GM23248 (cell line): Measurements from ENCODE around the gene CARD8. TPM values are rescaled to one million over a fixed set of nuclear protein-coding genes. Genes with fewer than 3 reads are reported as not detected.

Experiments
- DNase-seq: peaks from one replicate; pipeline ENCODE4 v3.0.0-alpha.2; 2015
- H2AFZ ChIP-seq: fragments of 200-600 bp; sonication (generic); 2 replicates; pipeline ENCODE4 v1.6.1; 2016; ENCODE audit warnings: antibody characterized with exemption
- H3F3A ChIP-seq: fragments of 200-600 bp; sonication (generic); 2 replicates; pipeline ENCODE4 v1.6.1; 2016; ENCODE audit warnings: mild to moderate bottlenecking, antibody characterized with exemption, mixed run types; ENCODE audit not compliant: insufficient read depth
- H3K27ac ChIP-seq: fragments of 200-600 bp; sonication (generic); 2 replicates; pipeline ENCODE4 v1.5.1; 2016; ENCODE audit warnings: mild to moderate bottlenecking
- H3K27me3 ChIP-seq: fragments of 200-600 bp; sonication (generic); replicated peaks from 2 replicates; pipeline ENCODE4 v1.6.1; 2016; ENCODE audit warnings: mild to moderate bottlenecking; ENCODE audit not compliant: insufficient read depth
- H3K36me3 ChIP-seq: fragments of 200-600 bp; sonication (generic); 2 replicates; pipeline ENCODE4 v1.6.1; 2016; ENCODE audit warnings: low read depth, mild to moderate bottlenecking
- H3K4me1 ChIP-seq: fragments of 200-600 bp; sonication (generic); 2 replicates; pipeline ENCODE4 v1.6.1; 2016; ENCODE audit warnings: mild to moderate bottlenecking; ENCODE audit not compliant: insufficient read depth
- H3K4me2 ChIP-seq: fragments of 200-600 bp; sonication (generic); one replicate; pipeline ENCODE4 v1.6.1; 2016; ENCODE audit warnings: mild to moderate bottlenecking; ENCODE audit not compliant: unreplicated experiment
- H3K4me3 ChIP-seq: fragments of 200-600 bp; sonication (generic); 2 replicates; pipeline ENCODE4 v1.5.1; 2016; ENCODE audit warnings: mild to moderate bottlenecking
- H3K79me2 ChIP-seq: fragments of 200-600 bp; sonication (generic); 2 replicates; pipeline ENCODE4 v1.6.1; 2016; ENCODE audit warnings: mild to moderate bottlenecking; ENCODE audit not compliant: insufficient read depth
- H3K9ac ChIP-seq: fragments of 200-600 bp; sonication (generic); 2 replicates; pipeline ENCODE4 v1.6.1; 2016; ENCODE audit warnings: mild to moderate bottlenecking
- H3K9me2 ChIP-seq: fragments of 200-600 bp; sonication (generic); 2 replicates; pipeline ENCODE4 v1.6.1; 2016; ENCODE audit warnings: mixed run types, mild to moderate bottlenecking, moderate library complexity; ENCODE audit not compliant: insufficient read depth
- H3K9me3 ChIP-seq: fragments of 200-600 bp; sonication (generic); one replicate; pipeline ENCODE4 v1.6.1; 2017; ENCODE audit warnings: low read depth
- H4K20me1 ChIP-seq: fragments of 200-600 bp; sonication (generic); 2 replicates; pipeline ENCODE4 v1.6.0; 2016; ENCODE audit not compliant: insufficient read depth
- EZH2 ChIP-seq: fragments of 200-600 bp; sonication (generic); IDR thresholded peaks from 2 replicates; pipeline ENCODE4 v1.6.1; 2018; ENCODE audit warnings: antibody characterized with exemption, mild to moderate bottlenecking; ENCODE audit not compliant: insufficient read depth, poor library complexity, severe bottlenecking
- EZH2phosphoT487 ChIP-seq: fragments of 200-600 bp; sonication (generic); IDR thresholded peaks from 2 replicates; pipeline ENCODE4 v1.6.1; 2018; ENCODE audit warnings: antibody characterized with exemption, moderate library complexity, mild to moderate bottlenecking, low read depth; ENCODE audit not compliant: insufficient read depth
- WGBS, 2 experiments: methylation state at CpG; one replicate each; pipeline ENCODE4 v1.1.6; 2015 to 2017; ENCODE audit warnings: low lambda C conversion rate in 2 of 2, low coverage in 1 of 2; ENCODE audit errors: missing lambda C conversion rate in 2 of 2; 5-methylcytosine and 5-hydroxymethylcytosine counted together
- in situ Hi-C: fragments of 300-500 bp; cut with MboI; formaldehyde crosslinking; loops from 2 replicates; pipeline ENCODE4 v1.15.0; 2020
- polyA plus RNA-seq: library from polyadenylated mRNA; unstranded; fragments of >200 nt; fragmentation: Nextera tagmentation; extraction: Ambion mirVana; gene quantifications from 2 replicates; pipeline ENCODE4 v1.2.1, GENCODE V29; 2016
- total RNA-seq: library from RNA; depleted of rRNA; stranded (reverse); fragments of >200 nt; shearing (Covaris generic); gene quantifications from 2 replicates; pipeline ENCODE4 v1.2.3, GENCODE V29; 2014; rRNA removed

Gene CARD8
- total and polyA plus RNA-seq, 2 experiments from 2014 or later, result 6.3 to 12.9 TPM

GRCh38 chr19:48158210-48158790 lies 97.4 kb downstream of the CARD8 start:
- no peak overlapping the region for H3K4me3 ChIP-seq
- no peak overlapping the region for H3K27ac ChIP-seq
- no peaks in the 10 kb centered on the region for H3K9me2 ChIP-seq
- no peaks in the 10 kb centered on the region for H4K20me1 ChIP-seq
- H2AFZ ChIP-seq, result no peak overlapping the region
- H3K9me3 ChIP-seq, result no peaks in the 10 kb centered on the region
- no peaks in the 10 kb centered on the region for H3K79me2 ChIP-seq
- WGBS, 2 experiments, result 85 to 87% methylated on average over 11 to 12 of the region's 12 CpGs
- H3K36me3 ChIP-seq, result no peaks in the 10 kb centered on the region
- H3K4me2 ChIP-seq, result no peak overlapping the region
- TF ChIP-seq EZH2 (no peak), EZH2phosphoT487 (no peak)
- H3K9ac ChIP-seq, result no peak overlapping the region
- in situ Hi-C loops, result no loop called here
- H3K27me3 ChIP-seq, result no peaks in the 10 kb centered on the region
- no peaks in the 10 kb centered on the region for H3K4me1 ChIP-seq
- no peaks in the 10 kb centered on the region for H3F3A ChIP-seq
- no peak for DNase-seq

Other genes with a start within 250 kb of the CARD8 start
- not detected in 2 replicates for gene CABP5, start 211.8 kb downstream of the CARD8 start, total RNA-seq
- gene CABP5, start 211.8 kb downstream of the CARD8 start, polyA plus RNA-seq, result not detected in 2 replicates
- 0.63 and 0.76 TPM in 2 replicates for gene PLA2G4C, start 145.1 kb downstream of the CARD8 start, total RNA-seq
- gene PLA2G4C, start 145.1 kb downstream of the CARD8 start, polyA plus RNA-seq, result 1.8 and 1.9 TPM in 2 replicates
- gene LIG1, start 85.6 kb downstream of the CARD8 start, total RNA-seq, result 9.3 and 10.6 TPM in 2 replicates
- gene LIG1, start 85.6 kb downstream of the CARD8 start, polyA plus RNA-seq, result 14.5 and 17.9 TPM in 2 replicates
- 4.3 and 6.6 TPM in 2 replicates for gene ZSWIM9, start 85.2 kb downstream of the CARD8 start, total RNA-seq
- gene ZSWIM9, start 85.2 kb downstream of the CARD8 start, polyA plus RNA-seq, result 0.88 and 1.2 TPM in 2 replicates
- 0.13 and 0.22 TPM in 2 replicates for gene ZNF114, start 14.2 kb upstream of the CARD8 start, total RNA-seq
- not detected in 2 replicates for gene ZNF114, start 14.2 kb upstream of the CARD8 start, polyA plus RNA-seq
- gene EMP3, start 69.6 kb upstream of the CARD8 start, total RNA-seq, result 165 and 196 TPM in 2 replicates
- 716 and 742 TPM in 2 replicates for gene EMP3, start 69.6 kb upstream of the CARD8 start, polyA plus RNA-seq
- gene TMEM143, start 108.0 kb upstream of the CARD8 start, total RNA-seq, result 7.6 and 27.1 TPM in 2 replicates
- gene TMEM143, start 108.0 kb upstream of the CARD8 start, polyA plus RNA-seq, result 8.6 and 9.9 TPM in 2 replicates
- gene SYNGR4, start 108.5 kb upstream of the CARD8 start, total RNA-seq, result not detected in 2 replicates
- not detected in 2 replicates for gene SYNGR4, start 108.5 kb upstream of the CARD8 start, polyA plus RNA-seq
- gene KDELR1, start 135.6 kb upstream of the CARD8 start, total RNA-seq, result 126 and 170 TPM in 2 replicates
- gene KDELR1, start 135.6 kb upstream of the CARD8 start, polyA plus RNA-seq, result 231 and 242 TPM in 2 replicates
- gene GRIN2D, start 137.8 kb upstream of the CARD8 start, total RNA-seq, result 0.54 and 0.76 TPM in 2 replicates
- 0.10 and 0.22 TPM in 2 replicates for gene GRIN2D, start 137.8 kb upstream of the CARD8 start, polyA plus RNA-seq
- gene GRWD1, start 190.1 kb upstream of the CARD8 start, total RNA-seq, result 36.6 and 38.7 TPM in 2 replicates
- gene GRWD1, start 190.1 kb upstream of the CARD8 start, polyA plus RNA-seq, result 34.1 and 41.5 TPM in 2 replicates
- gene KCNJ14, start 199.7 kb upstream of the CARD8 start, total RNA-seq, result 0.97 and 1.1 TPM in 2 replicates
- 0.47 and 0.48 TPM in 2 replicates for gene KCNJ14, start 199.7 kb upstream of the CARD8 start, polyA plus RNA-seq
- gene CYTH2, start 213.5 kb upstream of the CARD8 start, total RNA-seq, result 80.7 and 86.0 TPM in 2 replicates
- gene CYTH2, start 213.5 kb upstream of the CARD8 start, polyA plus RNA-seq, result 40.9 and 41.6 TPM in 2 replicates